CD14-positive monocyte (primary cell): Measurements from ENCODE around the gene LIM2. TPM values are rescaled to one million over a fixed set of nuclear protein-coding genes. Genes with fewer than 3 reads are reported as not detected.
A peak's percentile ranks its signal among the peaks of the same experiment; 100 is the strongest.

Experiments
- DNase-seq, 3 donors: peaks; one replicate each; pipeline ENCODE4 v3.0.0-alpha.2; 2011 to 2022
- H2AFZ ChIP-seq: 2 replicates; pipeline ENCODE4 v1.6.0; 2012; ENCODE audit warnings: mild to moderate bottlenecking, low read depth, low read length, inconsistent platforms; ENCODE audit not compliant: insufficient read depth, poor library complexity, severe bottlenecking
- H3K27ac ChIP-seq, 2 donors: 1 replicate in 1 of 2; 2 replicates in 1 of 2; pipeline ENCODE4 v1.5.1; 2012 to 2013; ENCODE audit warnings: low read length in 2 of 2, control low read depth in 1 of 2, inconsistent platforms in 1 of 2, low read depth in 1 of 2, mild to moderate bottlenecking in 1 of 2
- H3K27me3 ChIP-seq, 2 donors: one replicate each; pipeline versions ENCODE4 v1.6.0 to v1.6.1; 2011 to 2013; ENCODE audit warnings: low read length in 2 of 2; ENCODE audit not compliant: control insufficient read depth in 2 of 2, insufficient read depth in 2 of 2
- H3K36me3 ChIP-seq, 2 donors: replicated peaks in 1 of 2; 1 replicate in 1 of 2; 2 replicates in 1 of 2; pipeline versions ENCODE4 v1.5.1 to v1.6.1; 2012 to 2013; ENCODE audit warnings: low read length in 2 of 2, control low read depth in 1 of 2, inconsistent platforms in 1 of 2, mild to moderate bottlenecking in 1 of 2; ENCODE audit not compliant: insufficient read depth in 2 of 2, control insufficient read depth in 1 of 2
- H3K4me1 ChIP-seq, 2 donors: 1 replicate in 1 of 2; 2 replicates in 1 of 2; pipeline versions ENCODE4 v1.5.1 to v1.6.1; 2012 to 2013; ENCODE audit warnings: low read length in 2 of 2, control low read depth in 1 of 2, inconsistent platforms in 1 of 2, mild to moderate bottlenecking in 1 of 2, moderate library complexity in 1 of 2; ENCODE audit not compliant: insufficient read depth in 2 of 2, control insufficient read depth in 1 of 2
- H3K4me2 ChIP-seq: replicated peaks from 2 replicates; pipeline ENCODE3; 2012; ENCODE audit warnings: low read length, moderate library complexity, mild to moderate bottlenecking; ENCODE audit not compliant: poor library complexity, severe bottlenecking; ENCODE audit errors: extremely low read depth
- H3K4me3 ChIP-seq, 3 experiments: fragments of 200-600 bp in 1 of 3; sonication (generic) in 1 of 3; replicated peaks in 1 of 3; 1 replicate in 2 of 3; 2 replicates in 1 of 3; pipeline ENCODE4 v1.5.1; 2011 to 2013; ENCODE audit warnings: low read length in 3 of 3, mild to moderate bottlenecking in 3 of 3, control low read depth in 2 of 3, low read depth in 2 of 3, inconsistent platforms in 1 of 3, moderate library complexity in 1 of 3
- H3K79me2 ChIP-seq: 2 replicates; pipeline ENCODE4 v1.6.0; 2012; ENCODE audit warnings: mild to moderate bottlenecking, control low read depth, inconsistent platforms, low read length, moderate library complexity; ENCODE audit not compliant: insufficient read depth
- H3K9ac ChIP-seq: 2 replicates; pipeline ENCODE4 v1.6.0; 2017; ENCODE audit warnings: low read length, mild to moderate bottlenecking; ENCODE audit not compliant: insufficient read depth, poor library complexity, severe bottlenecking
- H3K9me3 ChIP-seq, 2 donors: replicated peaks in 1 of 2; 1 replicate in 1 of 2; 2 replicates in 1 of 2; pipeline versions ENCODE4 v1.5.1 to v1.6.1; 2012 to 2013; ENCODE audit warnings: low read length in 2 of 2, control low read depth in 1 of 2; ENCODE audit not compliant: control insufficient read depth in 1 of 2, insufficient read depth in 1 of 2
- H4K20me1 ChIP-seq: 2 replicates; pipeline ENCODE4 v1.6.0; 2012; ENCODE audit warnings: mild to moderate bottlenecking, low read length, control low read depth, moderate library complexity; ENCODE audit not compliant: insufficient read depth
- H3K27ac Mint-ChIP-seq, 7 donors: one replicate each; pipeline ENCODE4 v1.8.0; 2020; ENCODE audit warnings: mild to moderate bottlenecking in 7 of 7, mixed read lengths in 7 of 7, moderate library complexity in 6 of 7, inconsistent platforms in 2 of 7
- H3K27me3 Mint-ChIP-seq, 3 donors: one replicate each; pipeline ENCODE4 v1.8.0; 2021 to 2022; ENCODE audit warnings: low read depth in 3 of 3, mild to moderate bottlenecking in 3 of 3, mixed read lengths in 3 of 3, moderate library complexity in 3 of 3, inconsistent platforms in 1 of 3
- H3K36me3 Mint-ChIP-seq, 2 donors: one replicate each; pipeline ENCODE4 v1.8.0; 2020; ENCODE audit warnings: mixed read lengths in 2 of 2, inconsistent platforms in 1 of 2, mild to moderate bottlenecking in 1 of 2
- H3K4me1 Mint-ChIP-seq: one replicate; pipeline ENCODE4 v1.8.0; 2020; ENCODE audit warnings: mild to moderate bottlenecking, mixed read lengths
- H3K4me3 Mint-ChIP-seq, 2 donors: one replicate each; pipeline ENCODE4 v1.8.0; 2020; ENCODE audit warnings: mild to moderate bottlenecking in 2 of 2, mixed read lengths in 2 of 2, moderate library complexity in 1 of 2
- H3K9me3 Mint-ChIP-seq, 7 donors: one replicate each; pipeline ENCODE4 v1.8.0; 2020 to 2022; ENCODE audit warnings: mixed read lengths in 7 of 7, mild to moderate bottlenecking in 6 of 7, moderate library complexity in 6 of 7, inconsistent platforms in 2 of 7
- WGBS: methylation state at CpG from one replicate; pipeline ENCODE4 v1.1.5; 2013; ENCODE audit warnings: missing lambda C conversion rate; ENCODE audit not compliant: insufficient coverage; 5-methylcytosine and 5-hydroxymethylcytosine counted together
- intact Hi-C, 2 donors: fragments of 100-400 bp; cut with micrococcal nuclease; formaldehyde crosslinking; loops; one replicate each; pipeline versions ENCODE4 v1.15.0 to v1.15.1; 2023
- polyA plus RNA-seq, 3 donors: library from polyadenylated mRNA; depleted of rRNA in 1 of 3; unstranded in 2 of 3; stranded (reverse) in 1 of 3; fragments of 300-500 nt in 2 of 3; fragments of >200 nt in 1 of 3; fragmentation: Illumina TruSeq in 2 of 3; gene quantifications; 1 replicate in 2 of 3; 2 replicates in 1 of 3; pipeline ENCODE4 v1.2.3, GENCODE V29; 2012 to 2021
- TF ChIP-seq, protein P1 (sequence below): fragments of 200-600 bp; IDR thresholded peaks from one replicate; pipeline ENCODE4 v1.8.0; 2022; ENCODE audit warnings: antibody characterized with exemption, mild to moderate bottlenecking

The LIM2 gene
- polyA plus RNA-seq, 3 donors: not detected

DNA sequence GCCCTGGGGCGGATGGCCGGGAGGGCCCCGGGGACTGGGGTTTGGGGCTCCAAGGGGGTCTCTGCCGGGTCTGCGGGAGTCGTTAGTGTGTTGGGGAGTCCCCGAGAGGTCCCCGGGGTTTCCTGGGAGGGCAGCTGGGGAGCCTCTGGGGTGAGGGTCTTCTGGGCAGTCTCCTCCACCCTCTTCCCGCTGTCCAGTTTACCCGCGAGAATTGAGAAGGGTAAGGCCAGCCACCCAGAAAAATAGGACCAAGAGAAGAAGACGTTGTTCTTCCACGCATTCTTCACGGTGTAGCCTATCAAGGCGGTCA, 20.6 kb downstream of the LIM2 start:
- DNase-seq: no peak

GRCh38 chr19:51366389-51367254, 21.2 kb downstream of the LIM2 start:
- 0% methylated on average over 36 of the region's 54 CpGs for WGBS
- intact Hi-C loops: loop anchor here (2.0 to 5.0 kb wide), 2 partner anchors 28 to 39 kb away; no protein-coding TSS in a partner anchor
- peak overlapping the region; percentile 96 to 99 for H3K4me3 Mint-ChIP-seq
- Histone ChIP-seq H2AFZ (peak overlapping the region; percentile 90), H3K9me3 (no peaks in the 10 kb centered on the region), H3K4me1 (peaks cover 40 to 78% of the 10 kb centered on the region in 2 donors), H3K36me3 (no peaks in the 10 kb centered on the region), H3K4me3 (peak overlapping the region; percentile 89 to 93 (median 91)), H3K4me2 (peak overlapping the region; percentile 100), H4K20me1 (no peaks in the 10 kb centered on the region), H3K79me2 (peaks cover 69% of the 10 kb centered on the region), H3K27ac (peak overlapping the region; percentile 92 to 93), H3K27me3 (no peaks in the 10 kb centered on the region), H3K9ac (peak overlapping the region; percentile 80)
- peak overlapping the region; percentile 93 to 99 (median 97) for H3K27ac Mint-ChIP-seq
- peaks cover 65% of the 10 kb centered on the region for H3K4me1 Mint-ChIP-seq
- TF ChIP-seq, protein P1, sequence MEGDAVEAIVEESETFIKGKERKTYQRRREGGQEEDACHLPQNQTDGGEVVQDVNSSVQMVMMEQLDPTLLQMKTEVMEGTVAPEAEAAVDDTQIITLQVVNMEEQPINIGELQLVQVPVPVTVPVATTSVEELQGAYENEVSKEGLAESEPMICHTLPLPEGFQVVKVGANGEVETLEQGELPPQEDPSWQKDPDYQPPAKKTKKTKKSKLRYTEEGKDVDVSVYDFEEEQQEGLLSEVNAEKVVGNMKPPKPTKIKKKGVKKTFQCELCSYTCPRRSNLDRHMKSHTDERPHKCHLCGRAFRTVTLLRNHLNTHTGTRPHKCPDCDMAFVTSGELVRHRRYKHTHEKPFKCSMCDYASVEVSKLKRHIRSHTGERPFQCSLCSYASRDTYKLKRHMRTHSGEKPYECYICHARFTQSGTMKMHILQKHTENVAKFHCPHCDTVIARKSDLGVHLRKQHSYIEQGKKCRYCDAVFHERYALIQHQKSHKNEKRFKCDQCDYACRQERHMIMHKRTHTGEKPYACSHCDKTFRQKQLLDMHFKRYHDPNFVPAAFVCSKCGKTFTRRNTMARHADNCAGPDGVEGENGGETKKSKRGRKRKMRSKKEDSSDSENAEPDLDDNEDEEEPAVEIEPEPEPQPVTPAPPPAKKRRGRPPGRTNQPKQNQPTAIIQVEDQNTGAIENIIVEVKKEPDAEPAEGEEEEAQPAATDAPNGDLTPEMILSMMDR: no peak
- peak; percentile 95 to 96 (median 95) for DNase-seq
- H3K36me3 Mint-ChIP-seq: peaks cover 5 to 7% of the 10 kb centered on the region in 2 donors
- H3K27me3 Mint-ChIP-seq: peaks cover 0 to 4% (median 0%) of the 10 kb centered on the region in 3 donors
- H3K9me3 Mint-ChIP-seq: no peaks in the 10 kb centered on the region

More for the DNA sequence above, 20.6 kb downstream of the LIM2 start:
- peaks cover 46 to 83% of the 10 kb centered on the region in 2 donors for H3K4me1 ChIP-seq
- peak overlapping the region; percentile 80 for H3K9ac ChIP-seq
- peak overlapping the region; percentile 92 to 93 for H3K27ac ChIP-seq
- H3K9me3 Mint-ChIP-seq: no peaks in the 10 kb centered on the region
- H3K27me3 ChIP-seq: no peaks in the 10 kb centered on the region
- peak overlapping the region; percentile 96 to 99 for H3K4me3 Mint-ChIP-seq
- H3K4me1 Mint-ChIP-seq: peaks cover 71% of the 10 kb centered on the region
- H3K36me3 ChIP-seq: no peaks in the 10 kb centered on the region
- no peaks in the 10 kb centered on the region for H4K20me1 ChIP-seq
- peaks cover 74% of the 10 kb centered on the region for H3K79me2 ChIP-seq
- peaks cover 3 to 5% of the 10 kb centered on the region in 2 donors for H3K36me3 Mint-ChIP-seq
- H3K27ac Mint-ChIP-seq: peak overlapping the region; percentile 93 to 99 (median 97)
- peak overlapping the region; percentile 89 to 93 (median 91) for H3K4me3 ChIP-seq
- peak overlapping the region; percentile 100 for H3K4me2 ChIP-seq
- H3K27me3 Mint-ChIP-seq: peaks cover 0 to 6% (median 0%) of the 10 kb centered on the region in 3 donors
- intact Hi-C loops: loop anchor here (2.0 to 5.0 kb wide), 2 partner anchors 28 to 40 kb away; no protein-coding TSS in a partner anchor
- peak overlapping the region; percentile 90 for H2AFZ ChIP-seq
- 1% methylated on average over 9 of the region's 15 CpGs for WGBS
- no peaks in the 10 kb centered on the region for H3K9me3 ChIP-seq
- TF ChIP-seq, protein P1: no peak
